Motor neuron (in vitro differentiated cells): Measurements from ENCODE around the gene LRSAM1. TPM values are rescaled to one million over a fixed set of nuclear protein-coding genes. Genes with fewer than 3 reads are reported as not detected.
A peak's percentile ranks its signal among the peaks of the same experiment; 100 is the strongest.

Source experiments
- ATAC-seq, 8 experiments: fragments of 200-7000 bp; cut with Tn5 transposase; replicated peaks in 6 of 8; 2 replicates each; pipeline ENCODE4 v1.8.0; 2021; ENCODE audit warnings: mild to moderate bottlenecking in 8 of 8, moderate library complexity in 8 of 8
- H3K27ac ChIP-seq, 2 donors: fragments of 250-450 bp; sonication (Bioruptor Pico); 2 replicates each; pipeline ENCODE4 v1.9.0; 2021; ENCODE audit warnings: antibody characterized with exemption in 2 of 2, mild to moderate bottlenecking in 2 of 2, moderate library complexity in 1 of 2
- H3K4me1 ChIP-seq, 2 donors: fragments of 250-450 bp; sonication (Bioruptor Pico); replicated peaks in 1 of 2; 2 replicates each; pipeline ENCODE4 v1.6.1; 2021; ENCODE audit warnings: antibody characterized with exemption in 2 of 2, mild to moderate bottlenecking in 2 of 2, moderate library complexity in 1 of 2
- H3K4me3 ChIP-seq, 5 donors: fragments of 250-450 bp; sonication (Bioruptor Pico); 2 replicates each; pipeline ENCODE4 v1.9.0; 2021; ENCODE audit warnings: antibody characterized with exemption in 5 of 5, mild to moderate bottlenecking in 5 of 5, moderate library complexity in 4 of 5
- WGBS, 10 experiments: fragments of 450-650 bp; shearing (Covaris generic); methylation state at CpG; one replicate each; pipeline ENCODE4 v1.0.0; 2022; 5-methylcytosine and 5-hydroxymethylcytosine counted together
- in situ Hi-C, 9 experiments: fragments of 400-800 bp; cut with MboI; loops; one replicate each; pipeline ENCODE4 v1.15.0; 2021; ENCODE audit warnings: low sequenced_read_pairs in 9 of 9, low pct_unique_long_range_greater_than_20kb in 2 of 9; ENCODE audit not compliant: unreplicated experiment in 9 of 9
- total RNA-seq, 8 experiments: library from RNA; unstranded; fragments of 300-600 nt; gene quantifications; 2 replicates each; pipeline versions ENCODE4 v1.2.3 to v1.2.4, GENCODE V29; 2022

LRSAM1 gene
- total RNA-seq, 8 experiments from 2014 or later, result 11.5 to 24.1 (median 15.7) TPM

DNA sequence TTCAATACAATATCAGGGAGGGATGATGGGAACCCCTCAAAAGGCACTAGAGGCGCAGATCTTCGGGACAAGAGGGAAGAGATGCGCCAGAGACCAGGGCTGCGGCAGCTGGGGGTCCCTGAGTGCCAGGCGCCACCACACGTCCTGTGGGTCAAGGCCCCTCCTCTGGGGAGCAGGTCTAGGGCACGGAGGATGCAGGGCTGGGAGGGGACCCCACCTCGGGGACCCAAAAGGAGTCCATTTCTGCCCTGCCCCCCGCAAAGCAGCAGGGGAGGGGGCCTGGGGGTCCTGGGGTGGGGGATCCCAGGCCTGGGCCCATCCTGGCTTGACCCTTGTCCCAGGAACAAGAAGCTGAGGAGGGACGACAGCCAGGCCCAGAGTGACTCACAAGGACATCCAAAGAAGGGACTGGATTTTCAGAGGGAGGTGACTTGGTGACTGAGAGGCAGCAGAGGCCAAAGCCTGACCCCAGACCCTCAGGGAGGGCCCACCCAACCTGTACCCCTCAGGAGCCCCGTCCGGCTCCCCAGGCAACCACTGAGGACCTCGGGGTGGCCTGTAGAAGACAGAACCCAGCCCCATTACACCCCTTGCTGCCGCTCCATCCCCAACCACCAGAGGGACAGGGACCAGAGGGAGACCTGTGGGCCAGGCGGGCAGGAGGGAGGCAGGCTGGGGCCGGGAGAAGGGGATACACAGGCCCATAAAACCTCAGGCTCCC is 54.2 kb downstream of the LRSAM1 start:
- in situ Hi-C loops, result loop anchor here in 2 of 9 experiments (10.0 to 25.0 kb wide), 2 partner anchors 79 to 182 kb away; no protein-coding TSS in a partner anchor
- 100% methylated on average over 1 of the region's 16 CpGs; no CpG with 5 or more reads in 9 of the 10 experiments for WGBS, 10 experiments
- ATAC-seq, result peak; percentile 20 to 69 (median 38)

DNA sequence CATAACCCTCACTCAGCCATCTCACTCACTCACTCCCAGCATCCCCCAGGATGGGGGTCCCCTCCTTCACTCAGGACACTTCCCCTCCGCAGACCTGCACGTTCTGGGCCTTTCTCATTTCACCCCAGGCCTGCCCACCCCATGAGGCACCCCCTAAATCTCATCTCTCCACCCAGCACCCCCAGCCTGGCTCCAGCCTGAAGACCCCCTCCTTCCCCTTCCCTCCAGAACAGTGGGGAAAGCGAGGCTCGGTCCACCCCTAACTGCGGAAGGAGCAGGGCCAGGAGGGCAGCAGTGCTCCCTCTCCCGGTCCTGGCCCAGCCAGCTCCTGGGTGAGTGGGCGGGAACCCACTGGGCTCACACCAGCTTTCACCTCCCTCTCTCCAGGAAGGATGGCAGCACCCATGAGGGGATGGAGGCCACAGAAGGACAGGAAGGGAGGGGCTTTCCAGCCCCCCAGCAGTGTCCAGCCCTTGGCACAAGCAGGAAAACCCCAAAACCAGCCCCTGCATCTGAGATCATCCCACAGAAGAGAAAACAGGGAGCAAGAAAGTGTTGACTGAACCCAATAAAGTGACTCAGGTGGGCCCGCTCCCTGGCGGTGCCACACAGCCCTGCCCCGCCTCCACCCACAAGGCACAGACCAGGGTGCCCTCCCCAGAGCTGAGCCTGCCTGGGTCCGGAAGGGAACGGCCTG is 55.0 kb downstream of the LRSAM1 start:
- in situ Hi-C loops, result loop anchor here in 2 of 9 experiments (10.0 to 25.0 kb wide), 2 partner anchors 79 to 181 kb away; no protein-coding TSS in a partner anchor
- 80 to 100% (median 100%) methylated on average over 1 to 2 of the region's 12 CpGs; no CpG with 5 or more reads in 7 of the 10 experiments for WGBS, 10 experiments

More for the DNA sequence above, 54.2 kb downstream of the LRSAM1 start:
- Histone ChIP-seq H3K27ac (no peak overlapping the region), H3K4me1 (no peaks in the 10 kb centered on the region), H3K4me3 (no peak overlapping the region)

DNA sequence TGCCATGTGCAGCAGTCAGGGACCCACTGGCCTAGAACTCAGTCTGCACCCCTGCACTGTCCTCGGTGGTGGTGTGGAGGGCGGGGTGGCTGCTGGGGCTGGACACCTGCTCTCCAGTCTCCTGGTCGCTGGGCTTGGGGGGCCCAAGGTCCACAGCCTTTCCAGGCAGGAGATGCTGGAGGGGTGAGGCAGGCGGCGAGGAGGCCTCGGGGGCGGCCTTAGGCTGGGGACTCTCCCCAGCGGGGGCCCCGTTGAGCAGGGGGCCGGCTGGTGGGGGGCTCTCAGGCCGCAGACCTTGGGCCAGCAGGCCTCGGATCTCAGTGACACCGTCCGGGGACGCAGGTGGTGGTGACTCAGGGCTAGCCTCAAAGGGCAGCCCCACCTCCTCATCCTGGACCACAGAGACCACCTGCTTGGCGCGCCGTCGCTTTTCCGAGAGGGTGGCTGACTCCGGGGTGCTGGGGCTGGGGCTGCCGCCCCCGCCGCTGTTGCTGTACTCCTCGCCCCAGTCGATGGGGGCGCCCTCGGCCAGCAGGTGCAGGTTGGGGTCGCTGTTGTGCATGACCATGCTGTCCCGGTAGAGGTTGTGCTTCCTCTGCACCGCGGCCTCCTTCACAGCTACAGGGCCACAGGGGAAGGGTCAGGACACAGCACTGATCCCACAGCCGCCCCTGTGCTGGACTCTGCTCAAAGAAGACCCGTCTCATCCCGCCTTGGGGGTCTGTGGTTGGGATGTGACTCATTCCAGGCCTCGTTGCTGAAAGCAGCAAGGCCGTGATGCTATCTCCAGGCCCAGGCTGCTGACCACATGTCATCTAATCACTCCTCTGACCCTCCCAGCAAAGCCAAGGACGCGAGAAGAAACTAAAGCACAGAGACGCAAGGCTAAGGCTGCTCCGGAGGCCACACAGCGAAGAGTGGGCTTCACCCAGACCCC is 55.8 kb downstream of the LRSAM1 start:
- in situ Hi-C loops, result loop anchor here in 2 of 9 experiments (10.0 to 25.0 kb wide), 2 partner anchors 78 to 180 kb away; no protein-coding TSS in a partner anchor
- WGBS, 10 experiments, result 20 to 100% methylated on average over 1 to 4 of the region's 42 CpGs; no CpG with 5 or more reads in 8 of the 10 experiments

More for the DNA sequence above, 55.0 kb downstream of the LRSAM1 start:
- Histone ChIP-seq H3K27ac (no peak overlapping the region), H3K4me1 (no peaks in the 10 kb centered on the region), H3K4me3 (no peak overlapping the region)
- ATAC-seq, result peak in 2 of 8 experiments; percentile 4 to 5

DNA sequence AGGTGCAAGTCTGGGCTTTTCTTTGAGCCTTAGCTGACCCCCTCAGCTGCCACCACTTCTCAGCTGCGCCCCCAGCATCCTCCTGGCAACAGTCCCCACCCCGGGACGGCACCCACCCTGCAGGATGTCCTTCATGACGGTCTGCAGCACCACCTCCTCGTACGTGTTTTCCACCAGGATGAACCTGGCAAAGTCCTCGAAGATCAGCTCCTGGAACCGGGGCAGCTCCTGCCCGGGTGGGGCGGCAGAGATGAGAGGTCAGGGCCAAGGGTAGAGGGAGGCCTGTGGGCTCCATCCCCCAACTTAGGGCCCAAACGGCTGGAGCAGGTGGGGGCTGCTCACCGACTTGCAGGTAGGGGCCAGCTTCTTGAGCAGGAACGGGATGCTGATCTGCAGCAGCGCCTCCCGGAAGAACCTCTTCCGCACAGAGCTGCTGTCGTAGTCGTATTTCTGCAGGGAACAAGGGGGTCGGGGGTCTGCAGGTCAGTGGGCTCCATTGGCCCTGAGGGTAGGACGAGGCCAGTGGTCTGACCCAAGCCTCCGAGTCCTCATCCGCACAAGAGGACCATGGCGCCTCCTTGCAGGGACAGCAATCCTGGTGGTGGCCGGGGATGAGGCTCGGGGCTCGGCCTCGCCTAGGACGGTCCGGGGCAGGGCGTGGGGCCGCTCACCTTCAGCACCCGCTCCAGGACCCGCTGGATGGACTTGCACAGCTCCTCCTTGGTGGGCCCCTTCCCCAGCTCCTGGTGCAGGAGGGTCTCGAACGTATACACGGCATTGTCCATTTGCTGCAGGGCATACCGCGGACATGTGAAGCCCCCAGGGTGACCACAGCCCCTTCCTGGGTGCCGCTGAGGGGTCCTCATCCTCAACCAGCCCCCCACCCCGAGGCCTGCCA is 56.7 kb downstream of the LRSAM1 start:
- ATAC-seq, result no peak
- Histone ChIP-seq H3K27ac (no peak overlapping the region), H3K4me3 (no peak overlapping the region), H3K4me1 (no peaks in the 10 kb centered on the region)
- in situ Hi-C loops, result loop anchor here in 2 of 9 experiments (10.0 to 25.0 kb wide), 2 partner anchors 77 to 179 kb away; no protein-coding TSS in a partner anchor
- WGBS, 10 experiments, result 40 to 100% (median 100%) methylated on average over 1 to 9 of the region's 40 CpGs; no CpG with 5 or more reads in 4 of the 10 experiments

More for the DNA sequence above, 55.8 kb downstream of the LRSAM1 start:
- Histone ChIP-seq H3K27ac (no peak overlapping the region), H3K4me3 (no peak overlapping the region), H3K4me1 (no peaks in the 10 kb centered on the region)
- ATAC-seq, result no peak

DNA sequence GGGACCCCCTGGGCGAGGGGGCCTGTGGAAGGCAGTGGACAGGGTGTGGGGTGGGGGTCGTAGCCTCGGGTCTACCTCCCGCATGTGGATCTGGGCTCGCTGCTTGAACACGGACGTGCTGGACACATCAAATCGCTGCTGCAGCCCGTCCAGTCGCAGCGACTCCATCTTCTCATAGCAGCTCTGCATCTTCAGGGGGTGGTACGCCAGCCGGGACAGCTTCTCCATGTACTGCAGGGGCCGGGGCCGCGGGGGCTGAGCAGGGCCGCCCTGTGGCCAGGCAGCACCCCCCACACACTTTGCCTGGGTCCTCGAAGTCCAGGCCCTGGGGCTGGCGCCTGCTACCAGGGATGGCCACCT is 57.6 kb downstream of the LRSAM1 start:
- H3K27ac ChIP-seq, result no peak overlapping the region
- ATAC-seq, result no peak
- in situ Hi-C loops, result loop anchor here in 2 of 9 experiments (10.0 to 25.0 kb wide), 2 partner anchors 76 to 178 kb away; no protein-coding TSS in a partner anchor
- no peak overlapping the region for H3K4me3 ChIP-seq
- H3K4me1 ChIP-seq, result no peaks in the 10 kb centered on the region
- 100% methylated on average over 1 of the region's 19 CpGs; no CpG with 5 or more reads in 8 of the 10 experiments for WGBS, 10 experiments

DNA sequence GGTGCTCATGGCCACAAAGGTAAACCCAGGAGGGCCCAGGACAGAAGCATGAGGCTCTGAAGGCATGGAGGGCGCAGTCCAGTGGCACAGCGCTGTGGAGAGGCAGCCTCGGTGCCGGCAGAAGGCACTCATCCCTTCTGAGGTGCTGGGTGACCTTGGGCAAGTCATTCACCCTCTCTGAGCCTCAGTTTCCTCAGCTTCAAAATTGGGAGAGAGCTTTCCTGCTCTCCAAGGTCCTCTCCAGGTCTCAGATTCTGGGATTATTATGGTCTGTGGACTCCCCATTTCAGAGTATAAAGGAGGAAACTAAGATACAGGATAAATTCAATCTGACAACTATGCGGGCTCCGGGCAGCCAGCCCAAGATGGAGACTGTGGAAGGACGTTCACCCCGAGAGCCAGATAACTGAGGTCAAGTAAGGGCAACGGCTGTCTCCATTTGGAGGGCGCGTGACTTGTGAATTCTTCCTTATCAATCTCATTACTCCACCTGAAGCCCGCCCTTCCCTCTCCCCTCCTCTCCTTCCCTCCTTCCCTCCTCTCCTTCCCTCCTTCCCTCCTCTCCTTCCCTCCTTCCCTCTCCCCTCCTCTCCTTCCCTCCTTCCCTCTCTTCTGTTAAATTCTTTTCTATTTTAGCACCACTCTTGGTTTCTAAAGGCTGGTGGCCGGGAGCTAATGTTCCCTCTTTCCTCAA is 58.1 kb downstream of the LRSAM1 start:
- ATAC-seq, result no peak
- in situ Hi-C loops, result loop anchor here in 2 of 9 experiments (10.0 to 25.0 kb wide), 2 partner anchors 75 to 178 kb away; no protein-coding TSS in a partner anchor

DNA sequence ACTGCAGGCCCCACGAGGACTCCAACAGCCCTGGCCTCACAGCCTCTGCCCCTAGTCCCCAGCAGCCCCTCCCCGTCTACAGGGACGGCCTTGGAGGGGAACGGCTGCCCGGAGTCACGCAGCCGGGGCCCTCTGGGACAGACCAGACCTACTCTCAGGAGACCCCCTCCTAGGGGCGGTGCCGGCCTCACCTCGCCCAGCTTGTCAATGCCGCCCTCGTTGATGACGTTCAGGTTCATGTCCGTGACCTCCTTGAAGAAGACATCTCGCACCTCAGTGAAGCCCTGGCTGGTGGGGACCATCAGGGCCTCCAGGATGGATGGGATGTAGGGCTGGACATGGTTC is 58.6 kb downstream of the LRSAM1 start:
- 60 to 100% (median 92%) methylated on average over 1 to 5 of the region's 15 CpGs; no CpG with 5 or more reads in 7 of the 10 experiments for WGBS, 10 experiments
- no peak overlapping the region for H3K4me3 ChIP-seq
- ATAC-seq, result no peak
- no peaks in the 10 kb centered on the region for H3K4me1 ChIP-seq
- no peak overlapping the region for H3K27ac ChIP-seq
- in situ Hi-C loops, result loop anchor here in 2 of 9 experiments (10.0 to 25.0 kb wide), 2 partner anchors 75 to 177 kb away; no protein-coding TSS in a partner anchor

More for the DNA sequence above, 58.1 kb downstream of the LRSAM1 start:
- Histone ChIP-seq H3K4me1 (no peaks in the 10 kb centered on the region), H3K27ac (no peak overlapping the region), H3K4me3 (no peak overlapping the region)
- WGBS, 10 experiments, result 40 to 100% (median 93%) methylated on average over 1 to 6 of the region's 13 CpGs; no CpG with 5 or more reads in 5 of the 10 experiments

DNA sequence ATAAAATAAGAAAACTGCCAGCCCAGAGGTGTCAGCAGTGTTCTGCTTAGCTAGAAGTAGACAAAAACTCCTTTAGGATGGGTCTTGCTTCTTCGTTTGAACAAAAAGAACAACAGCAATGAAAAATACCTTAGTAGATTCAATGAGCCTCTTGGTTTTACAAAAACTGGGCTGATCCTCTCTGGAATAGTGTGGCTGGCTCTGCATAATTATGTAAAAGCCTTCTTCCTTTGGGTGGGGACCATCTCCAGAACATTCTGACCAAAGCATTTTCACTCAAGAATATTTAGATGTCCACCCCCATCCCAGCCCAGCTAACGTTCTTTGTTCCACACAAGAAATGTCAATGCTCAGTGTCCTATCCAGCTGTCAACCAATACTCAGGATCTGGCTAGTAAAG is 63.2 kb downstream of the LRSAM1 start:
- H3K4me1 ChIP-seq, result no peaks in the 10 kb centered on the region
- no peak overlapping the region for H3K4me3 ChIP-seq
- peak in 3 of 8 experiments; percentile 90 to 98 (median 90) for ATAC-seq
- no peak overlapping the region for H3K27ac ChIP-seq
- 0 to 88% (median 80%) methylated on average over 1 to 2 of the region's 2 CpGs; no CpG with 5 or more reads in 3 of the 10 experiments for WGBS, 10 experiments
- in situ Hi-C loops, result loop anchor here in 1 of 9 experiments (25.0 kb wide), 1 partner anchor 173 kb away; no protein-coding TSS in a partner anchor

DNA sequence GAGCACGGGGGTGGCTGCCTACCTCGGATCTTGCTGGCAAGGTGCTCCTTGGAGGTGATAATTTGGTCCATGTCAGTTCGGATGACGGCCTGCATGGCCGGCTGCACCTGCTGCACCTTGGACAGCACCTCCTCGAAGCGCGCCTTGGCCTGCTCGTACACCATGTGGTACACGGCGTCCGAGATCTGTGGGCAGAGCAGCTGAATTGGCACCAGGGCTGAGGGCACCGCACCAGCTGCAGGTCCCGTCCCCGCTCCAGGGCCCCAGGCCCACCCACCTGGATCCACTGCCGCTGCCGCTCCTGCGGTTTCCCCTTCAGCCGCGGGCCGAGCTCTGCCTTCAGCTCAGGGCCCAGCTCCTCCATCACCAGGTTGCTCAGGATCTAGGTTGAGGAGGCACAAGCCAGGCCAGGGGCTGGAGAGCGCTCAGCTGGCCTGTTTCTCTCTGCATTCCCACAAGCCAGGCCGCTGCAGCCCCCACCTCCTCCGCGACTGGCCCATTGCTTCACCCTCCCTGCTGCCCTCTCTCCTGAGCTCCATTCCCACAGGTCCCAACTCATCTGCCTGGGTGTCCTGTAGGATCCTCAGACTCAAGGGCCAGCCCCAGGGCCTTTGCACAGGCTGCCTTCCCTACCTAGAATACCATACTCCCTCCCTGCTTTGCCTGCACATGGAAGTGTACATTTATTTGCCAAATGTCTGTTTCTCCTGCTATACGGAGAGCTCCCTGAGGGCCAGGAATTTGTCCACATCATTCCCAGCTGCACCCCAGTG is 65.7 kb downstream of the LRSAM1 start:
- in situ Hi-C loops, result loop anchor here in 1 of 9 experiments (25.0 kb wide), 1 partner anchor 170 kb away; no protein-coding TSS in a partner anchor
- no peak overlapping the region for H3K4me3 ChIP-seq
- no peak overlapping the region for H3K27ac ChIP-seq
- WGBS, 10 experiments, result 78 to 100% (median 94%) methylated on average over 1 to 12 of the region's 26 CpGs; no CpG with 5 or more reads in 5 of the 10 experiments
- H3K4me1 ChIP-seq, result no peaks in the 10 kb centered on the region
- no peak for ATAC-seq

DNA sequence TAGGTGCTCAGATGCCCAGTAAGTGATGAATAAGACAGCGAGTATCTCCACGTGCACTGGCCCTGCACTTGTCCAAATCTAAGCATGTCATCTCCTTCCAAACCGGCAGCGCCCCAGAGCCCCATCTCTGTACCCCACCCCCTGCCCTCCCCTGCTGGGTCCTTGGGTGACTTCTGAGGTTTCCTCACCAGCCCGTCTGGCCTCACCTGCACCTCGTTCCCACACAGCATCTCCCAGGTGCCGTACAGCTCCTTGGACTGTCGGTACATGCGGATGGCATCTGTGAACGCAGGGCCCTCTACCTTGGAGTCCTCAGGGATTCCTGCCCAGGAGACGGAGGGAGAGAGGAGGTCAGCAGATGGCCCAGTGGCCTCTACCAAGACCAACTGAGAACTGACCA is 66.3 kb downstream of the LRSAM1 start:
- no peak for ATAC-seq
- Histone ChIP-seq H3K4me1 (no peaks in the 10 kb centered on the region), H3K4me3 (no peak overlapping the region), H3K27ac (no peak overlapping the region)
- in situ Hi-C loops, result loop anchor here in 1 of 9 experiments (25.0 kb wide), 1 partner anchor 170 kb away; no protein-coding TSS in a partner anchor
- WGBS, 10 experiments, result no CpG with 5 or more reads among the region's 11 CpGs
